GM18517 (cell line): ENCODE data around the gene SP8.

ENCODE experiments used
- ATAC-seq: cut with Tn5 transposase; IDR thresholded peaks from one replicate; pipeline ENCODE4 v1.9.1; 2021; ENCODE audit warnings: mild to moderate bottlenecking, moderate library complexity; ENCODE audit not compliant: unreplicated experiment

SP8 gene

DNA sequence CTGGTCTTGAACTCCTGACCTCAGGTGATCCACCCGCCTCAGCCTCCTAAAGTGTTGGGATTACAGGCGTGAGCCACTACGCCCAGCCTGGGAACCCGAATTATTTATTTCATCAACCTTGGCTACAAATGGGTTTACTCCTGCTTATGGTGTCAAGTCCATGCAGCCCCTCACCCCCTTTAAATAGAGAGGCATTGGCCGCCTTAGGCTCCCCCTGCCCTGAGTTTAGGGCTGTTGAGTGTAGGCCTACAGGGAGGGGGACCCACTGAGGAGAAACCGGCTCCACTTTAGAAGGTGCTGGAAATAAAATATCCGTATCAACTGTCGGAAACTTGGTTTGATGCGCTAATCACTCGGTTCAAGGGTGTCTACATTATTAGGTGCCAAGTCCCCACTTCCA, 8.7 kb upstream of the SP8 start:
- no peak for ATAC-seq

DNA sequence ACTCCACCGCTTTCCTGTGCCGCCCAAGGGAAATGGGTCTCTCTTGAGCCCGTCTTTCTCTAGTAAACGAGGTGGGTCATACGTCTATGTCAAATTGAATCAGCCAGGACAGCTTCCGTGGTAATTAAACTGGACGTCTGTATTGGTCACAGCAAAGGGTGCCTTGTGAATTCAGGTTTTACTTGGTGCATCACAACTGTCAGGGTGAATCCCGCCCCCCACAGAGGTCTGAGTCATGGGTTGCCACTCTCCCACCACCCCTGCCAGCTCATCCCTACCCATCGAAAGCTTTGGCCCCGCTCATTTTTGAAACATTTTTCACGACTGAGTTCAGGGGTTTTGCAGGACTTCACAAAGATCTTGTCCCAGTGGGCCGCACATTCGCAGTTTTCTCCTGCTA, 8.0 kb upstream of the SP8 start:
- no peak for ATAC-seq

DNA sequence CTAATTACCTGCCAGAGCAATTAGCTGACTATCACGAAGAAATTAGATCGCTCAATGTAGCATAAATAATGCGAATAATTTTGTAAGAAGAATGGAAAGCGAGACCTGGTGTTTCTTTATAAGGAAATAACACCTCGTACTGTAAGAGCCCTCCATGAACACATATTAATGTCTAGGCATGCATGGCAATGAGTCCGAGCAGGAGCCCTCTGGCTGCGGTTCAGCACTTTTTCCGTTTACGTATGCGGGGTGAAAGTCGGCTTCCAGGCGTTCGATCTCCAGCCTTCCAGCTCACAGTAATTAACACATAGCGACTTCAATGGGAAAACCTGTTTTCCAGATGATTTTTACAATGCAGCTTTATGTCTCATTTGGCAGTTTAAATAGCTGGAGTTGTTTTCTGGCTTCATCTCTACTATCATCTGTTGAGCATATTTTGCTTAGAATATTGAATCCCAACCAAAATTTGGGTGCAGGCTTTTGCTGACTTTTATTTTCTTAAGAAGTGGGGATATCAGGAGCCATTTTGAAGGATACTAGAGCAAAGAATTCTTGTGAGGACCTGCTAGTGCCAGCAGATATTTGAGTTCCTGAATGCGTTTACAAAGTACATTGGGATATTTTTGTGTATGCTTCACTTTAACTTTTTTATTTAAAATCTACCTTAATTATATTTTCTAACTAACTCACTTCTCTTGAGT, 7.2 kb upstream of the SP8 start:
- no peak for ATAC-seq

DNA sequence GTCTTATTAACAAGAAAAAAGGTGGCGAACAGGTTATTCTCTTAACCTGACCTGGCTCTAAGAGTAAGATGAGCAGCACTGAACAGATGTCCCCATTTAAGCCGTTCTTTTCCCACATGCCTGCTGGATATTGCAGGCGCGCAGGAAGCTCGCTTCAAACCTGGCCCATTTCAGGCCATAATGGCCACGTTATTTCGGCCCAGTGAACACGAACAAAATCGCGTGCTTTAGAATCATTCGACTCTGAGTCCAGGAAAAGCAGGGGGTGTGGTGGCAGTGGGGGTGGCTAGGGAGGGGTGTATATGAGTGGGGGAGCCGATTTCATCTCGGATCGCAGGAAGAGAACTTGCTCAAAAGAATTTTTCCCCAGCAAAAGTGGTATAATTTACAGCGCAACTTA, 6.6 kb upstream of the SP8 start:
- ATAC-seq: no peak

DNA sequence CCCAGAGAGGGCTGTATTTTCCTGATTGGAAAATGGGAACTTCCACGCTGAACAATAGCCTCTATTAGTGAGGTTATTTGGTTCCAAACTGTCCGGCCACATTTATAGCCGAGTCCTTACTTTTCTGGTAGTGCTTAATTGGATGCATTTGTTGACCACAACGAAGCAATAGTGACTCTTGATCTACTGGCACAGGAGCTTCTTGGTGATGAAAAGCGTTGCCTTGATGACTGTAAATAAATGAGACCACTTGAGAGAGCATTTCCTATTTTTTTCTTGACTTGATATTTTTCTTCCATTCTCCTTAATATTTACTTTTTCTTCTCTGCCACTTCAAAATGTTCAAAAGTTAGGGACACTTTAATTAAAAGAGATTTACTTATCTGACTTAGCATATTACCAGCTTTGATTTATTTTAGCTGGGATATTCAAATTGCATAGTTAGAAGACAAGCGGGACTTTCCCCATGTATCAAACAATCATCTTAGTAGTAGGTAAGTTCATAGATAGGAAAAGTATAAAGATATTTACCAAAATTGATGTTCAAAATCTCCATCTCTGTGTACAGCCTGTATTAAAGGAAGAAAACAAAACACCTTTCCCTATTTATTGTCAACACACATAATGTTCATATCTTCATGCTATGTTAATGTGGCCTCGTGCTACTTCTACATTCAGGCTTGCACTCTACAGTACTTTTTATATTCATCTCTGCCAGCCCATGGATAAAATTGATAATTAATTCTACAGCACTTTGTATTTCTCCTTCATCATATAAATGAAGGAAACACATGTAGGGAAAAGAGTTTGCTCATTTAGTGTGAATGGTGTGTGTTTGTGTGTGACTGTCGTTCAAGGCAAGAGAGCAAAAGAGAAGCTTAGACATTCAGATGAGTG, 5.1 kb upstream of the SP8 start:
- no peak for ATAC-seq

DNA sequence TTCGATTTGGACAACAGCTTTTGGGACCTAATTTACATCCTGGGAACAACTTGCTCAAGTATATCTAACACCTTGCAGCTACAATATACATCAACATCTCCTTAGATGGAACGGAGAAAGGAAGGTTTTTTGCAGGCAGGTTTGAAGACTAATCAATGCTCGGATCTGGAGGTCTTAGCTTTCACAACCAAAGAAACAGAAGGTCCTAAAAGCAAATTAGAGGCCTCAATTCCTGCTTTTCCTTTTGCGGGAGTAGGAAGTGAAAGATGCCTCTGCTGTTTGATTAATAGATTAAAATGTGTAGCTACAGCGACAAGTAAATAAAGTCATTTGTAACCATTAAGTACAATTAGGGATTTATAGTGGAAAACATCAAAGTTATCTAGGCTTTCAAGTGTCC, 3.7 kb upstream of the SP8 start:
- ATAC-seq: no peak

DNA sequence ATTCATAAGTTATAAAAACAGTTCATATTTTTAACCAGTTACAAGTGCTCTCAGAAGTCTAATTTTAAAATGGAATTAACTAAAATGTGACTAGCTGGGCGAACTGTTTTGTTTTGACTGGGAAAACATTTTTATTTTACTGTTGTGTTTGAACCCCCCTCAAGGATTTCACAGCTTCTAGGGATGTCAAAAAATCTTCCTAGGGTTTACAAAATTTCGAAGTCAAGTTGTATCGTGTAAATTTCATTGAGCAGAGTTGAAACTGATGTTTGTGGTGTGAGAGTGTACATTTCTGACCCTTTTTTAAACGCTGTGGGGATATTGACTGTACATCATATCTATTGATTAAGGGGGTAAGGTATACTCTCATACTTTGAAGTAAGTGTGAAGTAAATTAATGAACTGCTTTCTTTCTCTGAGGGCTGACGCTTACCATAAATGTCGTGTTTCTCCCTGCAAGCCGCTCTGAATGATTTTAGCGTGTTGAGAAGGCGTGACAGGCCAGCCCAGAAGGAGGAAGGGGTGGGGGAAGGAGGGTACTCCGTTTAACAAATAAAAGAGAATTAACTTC, 1.8 kb upstream of the SP8 start:
- ATAC-seq: no peak

DNA sequence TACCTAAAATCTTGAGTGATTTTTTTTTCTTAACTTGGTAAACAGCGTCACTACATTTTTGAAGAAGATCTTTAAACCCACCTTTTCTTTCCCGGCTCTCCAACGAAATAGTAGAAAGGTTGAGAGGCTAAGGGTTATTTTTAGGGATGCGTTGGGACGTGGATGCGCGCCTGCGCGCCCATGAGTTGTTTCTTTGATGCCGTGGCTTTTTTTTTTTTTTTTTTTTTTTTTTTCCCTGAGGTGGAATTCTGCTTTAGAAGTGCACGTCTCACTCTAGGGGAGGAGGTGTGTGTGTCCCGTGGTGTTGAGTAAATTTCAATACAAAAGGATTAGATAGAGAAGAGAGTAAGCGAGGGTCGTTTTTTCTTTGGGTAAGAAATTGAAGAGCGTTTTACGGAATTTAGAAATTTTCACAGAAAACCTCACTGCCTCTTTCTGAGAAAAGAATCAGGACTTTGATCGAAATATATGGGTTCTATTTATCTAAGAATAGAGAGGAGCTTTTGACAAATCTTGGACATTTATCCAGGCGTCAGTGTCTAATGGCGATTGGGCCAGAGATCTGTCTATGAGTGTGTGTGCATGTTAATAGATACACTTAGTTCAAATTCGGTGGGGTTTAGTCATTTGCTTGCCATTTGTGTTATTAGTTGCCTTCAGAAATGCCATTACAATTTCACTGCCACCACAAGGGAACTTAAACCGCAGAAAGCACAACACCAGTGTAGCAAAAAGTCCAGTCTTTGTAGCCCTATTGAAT, 1.2 kb upstream of the SP8 start:
- ATAC-seq: no peak

DNA sequence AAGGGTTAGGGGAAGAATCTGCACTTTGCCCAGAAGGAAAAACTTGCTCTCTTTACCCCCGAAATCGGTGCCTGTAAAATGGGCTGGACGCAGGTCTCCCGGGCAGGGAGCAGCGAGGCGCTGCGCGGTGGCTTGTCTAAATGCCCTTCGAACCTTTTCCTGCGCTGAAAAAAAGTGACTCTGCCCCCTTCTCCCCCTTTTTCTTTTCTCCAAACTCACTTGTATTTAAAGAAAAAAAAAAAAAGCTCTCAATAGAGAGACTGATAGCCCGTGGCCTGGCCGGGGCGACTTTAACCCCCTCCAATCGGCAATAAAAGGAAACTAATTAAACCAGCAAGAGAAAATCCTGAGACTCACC, 286 bp downstream of the SP8 start:
- no peak for ATAC-seq

DNA sequence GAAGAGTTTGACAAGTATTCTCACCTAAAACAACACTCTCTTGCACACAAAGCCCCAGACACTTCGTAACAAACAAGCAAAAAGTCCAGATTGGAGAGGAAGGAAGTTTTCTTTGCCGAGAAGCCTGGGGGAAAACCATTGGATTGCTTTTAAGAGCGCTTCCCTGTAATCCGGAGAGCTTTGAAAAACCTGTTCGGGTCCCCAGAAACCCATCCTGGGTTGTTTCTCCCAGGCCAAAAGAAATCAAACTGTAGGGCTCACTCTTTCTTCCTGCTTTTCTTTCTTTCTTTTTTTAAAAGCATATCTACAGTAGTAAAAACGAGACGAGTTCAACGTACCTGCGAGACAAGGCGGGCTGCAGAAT, 655 bp downstream of the SP8 start:
- no peak for ATAC-seq

DNA sequence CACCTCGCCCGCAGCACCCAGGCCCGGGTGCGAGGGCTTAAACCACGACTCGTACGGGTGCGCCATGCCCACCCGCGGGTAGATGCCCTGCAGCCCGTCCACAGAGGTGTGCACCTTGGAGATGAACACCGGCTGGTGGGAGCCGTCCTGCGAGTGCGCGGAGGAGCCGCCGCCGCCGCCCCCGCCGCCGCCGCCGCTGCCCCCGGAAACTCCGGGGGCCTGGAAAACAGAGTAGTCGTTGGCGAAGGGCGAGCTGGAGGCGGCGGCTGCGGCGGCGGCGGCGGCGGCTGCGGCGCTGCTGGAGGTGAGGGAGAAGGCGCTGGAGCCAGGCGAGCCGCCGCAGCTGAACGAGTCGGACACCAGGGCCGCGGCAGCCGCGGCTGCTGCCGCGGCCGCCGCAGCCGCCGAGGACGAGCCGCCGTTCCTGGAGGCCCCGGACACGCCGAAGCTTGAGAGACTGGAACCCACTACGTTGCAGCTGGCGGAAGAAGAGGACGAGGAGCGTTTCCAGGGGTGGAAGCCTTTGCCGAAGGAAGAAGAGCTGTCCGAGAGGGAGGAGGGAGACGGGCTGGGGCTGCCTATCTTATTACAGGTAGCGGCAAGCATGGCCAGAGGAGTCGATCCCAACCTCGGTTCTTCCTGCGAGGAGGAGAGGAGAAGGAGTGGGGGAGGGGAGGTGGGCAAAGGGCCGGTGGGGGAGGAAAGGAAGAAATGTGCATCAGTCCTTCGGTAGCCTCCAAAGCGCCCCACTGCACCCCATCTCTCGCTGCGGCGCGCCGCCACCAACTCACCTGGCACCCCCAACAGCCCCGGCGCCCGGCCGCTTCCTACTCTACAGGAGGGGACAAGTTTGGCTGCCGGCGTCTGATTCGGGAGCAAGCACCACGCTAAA, 1.3 kb downstream of the SP8 start:
- ATAC-seq: no peak

DNA sequence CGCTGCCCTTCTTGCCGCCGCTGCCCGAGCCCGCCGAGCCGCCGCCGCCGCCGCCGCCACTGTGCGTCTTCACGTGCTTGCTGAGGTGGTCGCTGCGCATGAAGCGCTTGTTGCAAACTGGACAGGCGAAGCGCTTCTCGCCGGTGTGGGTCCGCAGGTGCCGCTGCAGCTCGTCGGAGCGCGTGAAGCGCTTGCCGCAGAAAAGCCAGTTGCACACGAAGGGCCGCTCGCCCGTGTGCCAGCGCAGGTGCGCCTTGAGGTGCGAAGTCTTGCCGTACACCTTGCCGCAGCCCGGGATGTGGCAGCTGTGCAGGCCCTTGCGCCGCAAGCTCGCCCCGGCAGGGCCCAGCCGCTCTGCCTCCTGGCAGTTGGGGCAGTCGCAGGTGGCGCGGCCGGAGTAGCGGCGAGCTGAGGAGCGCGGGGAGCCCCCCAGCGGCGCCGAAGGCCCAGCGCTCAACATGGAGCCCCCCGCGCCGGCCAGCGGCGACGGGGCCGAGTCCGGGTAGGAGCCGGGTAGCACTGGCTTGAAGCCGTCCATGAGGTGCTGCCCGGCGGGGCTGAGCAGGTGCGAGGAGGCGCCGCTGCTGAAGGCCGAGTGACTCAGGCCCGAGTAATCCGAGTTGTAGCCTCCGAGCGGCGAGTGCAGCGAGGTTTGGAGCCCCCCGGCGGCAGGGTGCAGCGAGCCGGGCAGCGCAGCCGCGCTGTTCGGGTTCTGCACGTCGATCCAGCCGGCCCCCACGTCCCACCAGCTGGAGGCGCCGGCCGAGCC, 2.1 kb downstream of the SP8 start:
- no peak for ATAC-seq

DNA sequence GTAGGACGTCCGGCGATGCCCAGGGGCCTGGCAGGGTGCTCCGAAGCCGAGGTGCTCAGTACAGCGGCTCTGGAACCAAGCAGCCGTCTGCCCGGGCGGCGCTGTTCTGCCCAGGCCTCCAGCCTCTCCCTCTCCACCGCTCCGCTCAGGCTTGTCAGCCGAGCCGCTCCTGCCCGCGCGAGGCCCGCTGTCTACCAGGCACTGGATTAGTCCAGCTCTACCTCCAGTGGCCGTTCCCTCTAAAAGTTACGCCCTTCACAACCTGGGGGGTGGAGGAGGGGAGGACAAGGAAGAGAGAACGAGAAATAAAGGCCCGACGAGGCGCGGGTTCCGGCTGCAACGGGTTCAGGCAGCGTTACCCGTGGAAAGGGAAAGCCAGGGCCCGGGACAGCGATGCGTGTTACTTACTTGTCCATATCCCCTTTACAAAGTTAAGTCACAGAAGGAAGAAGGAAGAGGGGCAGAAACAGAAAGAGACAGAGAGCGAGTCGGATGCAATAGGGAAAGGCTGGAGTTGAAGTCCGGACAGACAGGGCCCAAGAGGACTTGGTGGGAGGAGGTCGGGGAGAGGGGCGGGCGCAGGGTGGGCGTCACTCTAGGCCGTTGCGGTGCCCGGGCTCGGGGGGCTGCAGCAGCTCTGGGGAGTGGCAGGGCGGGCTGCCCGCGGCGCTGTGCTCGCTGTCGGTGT, 2.8 kb downstream of the SP8 start:
- no peak for ATAC-seq

DNA sequence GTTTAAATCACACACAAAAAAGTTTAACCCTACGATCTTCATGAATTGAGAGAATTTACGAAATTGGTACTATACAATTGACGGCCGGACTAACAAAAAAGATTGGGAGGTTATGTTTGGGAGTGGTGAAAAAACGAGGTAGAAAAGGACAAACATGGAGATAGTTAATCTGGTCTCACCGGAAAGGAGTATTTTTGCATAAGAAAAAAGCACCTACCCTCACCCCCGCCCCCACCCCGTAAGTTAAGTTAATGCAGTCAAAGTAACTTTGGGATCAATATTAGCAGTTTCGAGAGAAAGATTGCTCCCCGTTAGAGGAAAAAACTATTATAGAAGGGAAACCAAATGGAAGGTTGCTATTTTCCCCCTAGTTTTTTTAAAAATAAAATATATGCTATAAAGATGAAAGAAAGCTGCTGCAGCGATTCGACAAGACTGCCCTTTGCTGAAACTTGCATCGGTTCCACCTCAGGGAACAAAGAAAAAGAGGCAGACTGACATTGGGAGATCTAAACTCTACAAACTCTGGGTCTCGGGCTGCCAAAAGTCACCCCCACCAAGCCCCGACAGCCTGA, 3.5 kb downstream of the SP8 start:
- no peak for ATAC-seq

DNA sequence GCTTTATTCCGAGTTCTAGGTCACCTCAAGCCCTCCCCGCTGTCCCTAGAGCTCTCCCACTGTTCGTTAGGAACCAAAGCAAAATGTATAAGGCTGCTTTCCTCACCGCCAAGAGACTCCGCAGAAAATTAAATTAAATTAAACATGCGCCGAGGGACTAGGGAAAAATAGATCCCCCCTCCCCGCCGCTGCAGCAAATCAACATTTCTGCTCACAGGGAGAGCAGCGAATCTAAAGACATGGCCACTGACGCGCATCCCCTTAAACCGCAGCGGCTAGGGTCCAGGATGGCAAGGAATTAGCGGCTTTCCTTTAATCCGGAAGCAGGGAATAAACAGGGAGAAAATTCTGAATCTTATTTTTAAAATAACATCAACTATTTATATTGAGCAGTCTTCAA, 7.6 kb downstream of the SP8 start:
- ATAC-seq: no peak

DNA sequence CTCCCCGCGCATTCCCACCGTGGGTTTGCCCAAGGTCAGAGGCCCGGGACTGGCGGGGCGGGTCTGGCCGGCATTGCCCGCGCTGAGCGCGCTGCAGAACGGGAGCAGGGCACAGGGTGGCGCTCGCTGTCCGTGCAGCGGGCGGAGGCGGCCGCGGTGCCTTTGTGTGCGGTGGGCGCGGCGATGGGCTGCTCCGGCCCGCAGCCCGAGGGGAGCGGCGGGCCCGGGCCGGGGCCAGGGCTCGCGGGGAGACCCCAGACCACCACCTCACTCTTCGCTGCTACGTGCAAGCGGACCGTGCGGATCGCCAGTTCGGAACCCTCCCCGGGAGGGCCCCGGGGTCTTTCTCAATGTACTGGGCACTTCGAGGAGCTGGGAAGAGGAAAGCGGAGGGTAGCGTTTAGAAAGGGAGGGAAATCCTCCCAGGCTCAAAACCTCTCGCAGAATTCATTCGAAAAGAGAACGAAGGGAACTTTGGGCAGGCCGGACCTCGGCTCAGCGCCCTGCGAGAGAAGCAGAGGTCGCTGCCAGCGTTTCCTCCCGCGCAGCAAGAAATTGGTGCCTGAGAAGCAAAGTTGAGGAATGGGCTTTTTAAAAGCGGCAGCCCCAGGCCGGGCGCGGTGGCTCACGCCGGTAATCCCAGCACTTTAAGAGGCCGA, 8.5 kb downstream of the SP8 start:
- ATAC-seq: peak; percentile 63

DNA sequence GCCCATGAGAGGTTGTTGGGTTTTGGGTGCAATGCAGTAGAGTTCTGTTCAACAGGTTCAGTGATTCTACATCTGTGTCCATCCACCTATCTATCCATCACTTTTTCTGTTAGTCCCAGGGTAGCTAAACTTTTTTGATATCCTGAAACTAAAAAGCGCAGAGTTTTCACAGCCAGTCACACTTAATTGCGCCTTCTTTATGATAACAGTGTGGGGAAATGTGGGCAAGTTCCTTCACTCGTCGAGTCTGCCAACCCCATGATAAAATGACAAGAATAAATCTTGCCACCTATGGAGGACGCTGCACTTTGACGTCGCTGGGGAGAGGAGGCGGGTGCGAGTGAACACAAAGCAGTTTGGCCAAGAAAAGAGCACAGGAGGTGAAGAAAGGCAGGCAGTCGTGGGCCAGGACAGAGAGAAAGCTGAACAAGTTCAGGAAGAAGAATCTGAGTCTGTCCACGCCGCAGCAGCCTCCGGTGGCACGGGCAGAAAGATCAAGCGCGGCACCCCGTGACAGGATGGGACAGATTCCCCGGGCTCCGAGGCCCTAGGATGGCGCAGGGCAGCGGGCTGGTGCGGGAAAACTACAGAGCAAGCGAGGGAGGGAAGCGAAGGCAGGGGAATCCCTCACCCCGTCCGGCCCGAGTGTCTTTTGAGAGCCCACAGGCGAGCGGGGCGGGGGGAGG, 9.2 kb downstream of the SP8 start:
- peak; percentile 30 for ATAC-seq

DNA sequence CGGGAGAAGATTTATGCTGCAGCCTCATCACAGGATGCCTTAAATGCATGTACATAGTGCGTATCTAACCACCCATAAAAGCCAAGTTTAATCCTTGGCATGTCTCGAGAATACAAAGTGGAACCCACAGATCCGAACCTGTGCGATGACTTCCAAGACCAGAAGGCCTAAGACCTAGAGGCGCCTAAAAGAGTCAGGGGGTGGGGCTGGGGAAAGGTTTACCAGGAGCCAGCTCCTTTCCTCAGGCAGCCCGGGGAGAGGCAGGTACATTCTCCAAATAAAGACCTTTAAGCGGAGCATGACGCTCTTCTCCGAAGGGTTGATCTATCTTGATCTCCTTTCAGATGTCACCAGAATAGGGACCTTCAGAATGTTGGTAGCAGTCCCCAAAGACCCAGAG, 9.7 kb downstream of the SP8 start:
- ATAC-seq: no peak
